GM12864 (cell line): ENCODE measurements around the gene SLC35F3.

Source experiments
- DNase-seq: peaks from one replicate; pipeline ENCODE4 v3.0.0-alpha.2; 2011; ENCODE audit warnings: low read depth
- H3K4me3 ChIP-seq: 2 replicates; pipeline ENCODE4 v1.5.1; 2011; ENCODE audit warnings: mild to moderate bottlenecking, low read depth, low read length, control low read depth
- CTCF ChIP-seq: IDR thresholded peaks from 2 replicates; pipeline ENCODE4 v1.5.1; 2011; ENCODE audit warnings: low read depth, mild to moderate bottlenecking, moderate library complexity, low read length, control low read depth, inconsistent platforms; ENCODE audit errors: missing control alignments

Gene SLC35F3

DNA sequence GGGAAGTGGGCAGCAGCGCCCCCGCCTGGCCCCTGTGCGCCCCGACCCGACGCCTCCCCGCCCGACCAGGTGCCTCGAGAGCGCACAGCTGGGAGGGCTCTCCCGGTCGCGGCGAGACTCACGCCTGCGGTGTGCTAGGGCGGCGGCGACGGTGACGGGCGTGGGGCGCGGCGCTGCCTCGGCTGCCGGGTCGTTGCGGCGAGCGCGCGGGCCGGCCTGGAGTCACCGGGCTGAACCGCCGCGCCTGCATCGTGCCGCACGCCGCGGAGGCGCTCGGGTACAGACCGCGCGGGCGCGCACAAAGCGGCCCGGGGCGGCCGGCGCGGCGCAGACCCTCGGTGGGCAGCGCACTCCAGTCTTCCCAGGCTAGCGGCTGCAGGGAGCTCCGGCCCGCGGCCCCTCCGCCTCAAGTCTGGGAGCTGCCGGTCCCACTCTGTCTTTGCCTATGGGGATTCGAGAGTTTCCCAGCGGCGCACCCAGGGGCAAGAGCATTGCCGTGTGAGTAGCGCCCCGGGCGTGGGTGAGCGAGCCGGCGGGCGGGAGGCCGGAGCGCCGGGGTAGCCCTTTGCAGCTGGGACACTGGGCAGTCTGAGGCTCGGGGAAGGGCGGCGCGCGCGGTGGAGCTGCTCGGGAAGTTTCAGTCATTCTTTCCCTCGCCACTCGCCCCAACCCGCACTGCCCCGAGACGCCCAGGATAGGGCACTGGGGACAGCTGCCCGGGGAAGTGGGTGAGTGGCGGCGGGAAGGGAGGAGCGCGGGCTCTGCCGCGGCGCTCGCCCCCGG is at the start of gene SLC35F3:
Gene SLC35F3 (plus strand): TSS at position 44 of the 783 bp plus-strand sequence.
- no peak for TF ChIP-seq CTCF
- DNase-seq, result no peak
- H3K4me3 ChIP-seq, result no peak within 1 kb of the TSS

DNA sequence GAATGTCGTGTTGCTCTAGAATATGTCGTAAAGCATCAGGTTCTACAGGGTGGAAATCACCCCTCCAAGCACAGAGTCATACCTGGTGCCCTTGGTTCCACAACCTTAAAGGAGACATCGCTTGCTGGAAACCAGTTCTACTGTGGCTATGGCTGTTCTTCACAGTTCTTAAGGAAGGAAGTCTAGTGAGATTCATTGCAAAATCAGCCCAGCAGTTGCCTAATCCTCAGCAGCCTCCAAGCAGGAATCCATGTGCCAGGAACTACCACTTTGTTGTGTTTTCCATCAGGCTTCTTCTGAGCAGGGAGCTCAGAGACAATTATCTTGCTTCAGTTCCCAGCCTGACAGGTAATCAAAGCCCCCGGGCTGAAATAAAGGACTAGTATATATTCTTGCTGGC is 45.0 kb upstream of the SLC35F3 start:
- no peak overlapping the region for H3K4me3 ChIP-seq
- no peak for TF ChIP-seq CTCF
- no peak for DNase-seq

- H3K4me3 ChIP-seq, result no peak overlapping the region
- DNase-seq, result no peak
- no peak for TF ChIP-seq CTCF
Measured at GRCh38 chr1:233863901-233864545, 40.5 kb upstream of the SLC35F3 start.

DNA sequence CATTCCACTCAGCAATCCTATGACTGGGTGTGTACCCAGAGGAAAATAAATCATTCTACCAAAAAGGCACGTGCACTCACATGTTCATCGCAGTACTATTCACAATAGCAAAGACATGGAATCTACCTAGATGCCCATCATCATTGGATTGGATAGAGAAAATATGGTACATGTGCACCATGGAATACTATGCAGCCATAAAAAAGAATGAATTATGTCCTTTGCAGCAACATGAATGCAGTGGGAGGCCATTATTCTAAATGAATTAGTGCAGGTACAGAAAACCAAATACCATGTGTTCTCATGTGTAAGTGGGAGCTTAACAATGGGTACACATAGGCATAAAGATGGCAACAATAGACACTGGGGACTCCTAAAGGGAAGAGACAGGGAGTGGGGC is 39.9 kb upstream of the SLC35F3 start:
- no peak for DNase-seq
- H3K4me3 ChIP-seq, result no peak overlapping the region
- TF ChIP-seq CTCF, result no peak

GRCh38 chr1:233865216-233865615 is 39.3 kb upstream of the SLC35F3 start:
- no peak for TF ChIP-seq CTCF
- no peak overlapping the region for H3K4me3 ChIP-seq
- DNase-seq, result no peak

- no peak for DNase-seq
- no peak for TF ChIP-seq CTCF
- H3K4me3 ChIP-seq, result no peak overlapping the region
Measured at GRCh38 chr1:233865902-233866301, 38.6 kb upstream of the SLC35F3 start.
